Neuron (in vitro differentiated cells): ENCODE data around the gene NTRK3.
"Not testable (repeated sequence)": the region's sequence is repeated elsewhere in the genome, so short reads cannot be mapped to it uniquely, and the experiment has no call there.

Source experiments
- H2AFZ ChIP-seq: one replicate; pipeline ENCODE4 v1.6.1; 2013; ENCODE audit warnings: low read depth, mild to moderate bottlenecking, inconsistent platforms, low read length, moderate library complexity
- H3K27me3 ChIP-seq: one replicate; pipeline ENCODE4 v1.6.1; 2013; ENCODE audit warnings: low read length; ENCODE audit not compliant: insufficient read depth
- H3K36me3 ChIP-seq: one replicate; pipeline ENCODE4 v1.6.1; 2013; ENCODE audit warnings: low read length; ENCODE audit not compliant: insufficient read depth
- H3K4me1 ChIP-seq: one replicate; pipeline ENCODE4 v1.6.1; 2013; ENCODE audit warnings: low read length; ENCODE audit not compliant: insufficient read depth
- H3K4me3 ChIP-seq: 2 replicates; pipeline ENCODE4 v1.5.1; 2013; ENCODE audit warnings: mild to moderate bottlenecking, low read length, moderate library complexity
- H3K9me3 ChIP-seq: one replicate; pipeline ENCODE4 v1.6.1; 2013; ENCODE audit warnings: low read length

The NTRK3 gene

GRCh38 chr15:87848012-87848411 lies 408.5 kb downstream of the NTRK3 start:
- Histone ChIP-seq H3K27me3 (no peaks in the 10 kb centered on the region), H3K9me3 (no peaks in the 10 kb centered on the region), H3K36me3 (no peaks in the 10 kb centered on the region), H2AFZ (no peak overlapping the region), H3K4me1 (no peaks in the 10 kb centered on the region), H3K4me3 (no peak overlapping the region)

GRCh38 chr15:87846746-87847145 lies 409.8 kb downstream of the NTRK3 start:
- H3K4me1 ChIP-seq: no peaks in the 10 kb centered on the region
- H3K9me3 ChIP-seq: no peaks in the 10 kb centered on the region
- no peaks in the 10 kb centered on the region for H3K36me3 ChIP-seq
- no peak overlapping the region for H2AFZ ChIP-seq
- no peaks in the 10 kb centered on the region for H3K27me3 ChIP-seq
- H3K4me3 ChIP-seq: no peak overlapping the region

- Histone ChIP-seq H3K4me3 (no peak overlapping the region), H3K9me3 (no peaks in the 10 kb centered on the region), H3K36me3 (no peaks in the 10 kb centered on the region), H3K27me3 (no peaks in the 10 kb centered on the region), H3K4me1 (no peaks in the 10 kb centered on the region), H2AFZ (no peak overlapping the region)
Measured at GRCh38 chr15:87843312-87843711, 413.2 kb downstream of the NTRK3 start.

- H3K27me3 ChIP-seq: no peaks in the 10 kb centered on the region
- H3K36me3 ChIP-seq: no peaks in the 10 kb centered on the region
- no peak overlapping the region for H3K4me3 ChIP-seq
- no peaks in the 10 kb centered on the region for H3K9me3 ChIP-seq
- no peak overlapping the region for H2AFZ ChIP-seq
- no peaks in the 10 kb centered on the region for H3K4me1 ChIP-seq
Measured at GRCh38 chr15:87841426-87841998, 415.0 kb downstream of the NTRK3 start.

GRCh38 chr15:87835830-87836229 lies 420.7 kb downstream of the NTRK3 start:
- H3K27me3 ChIP-seq, H3K4me3 ChIP-seq, H3K36me3 ChIP-seq, H3K9me3 ChIP-seq, H2AFZ ChIP-seq, H3K4me1 ChIP-seq: not testable (repeated sequence)

- H3K27me3 ChIP-seq, H3K36me3 ChIP-seq, H2AFZ ChIP-seq, H3K4me1 ChIP-seq, H3K9me3 ChIP-seq, H3K4me3 ChIP-seq: not testable (repeated sequence)
Measured at GRCh38 chr15:87833333-87833732, 423.2 kb downstream of the NTRK3 start.

- Histone ChIP-seq H3K27me3 (no peaks in the 10 kb centered on the region), H3K4me3 (no peak overlapping the region), H3K9me3 (no peaks in the 10 kb centered on the region), H3K4me1 (no peaks in the 10 kb centered on the region), H2AFZ (no peak overlapping the region), H3K36me3 (no peaks in the 10 kb centered on the region)
Measured at GRCh38 chr15:87829332-87830050, 427.0 kb downstream of the NTRK3 start.

- Histone ChIP-seq H3K4me3 (no peak overlapping the region), H3K27me3 (no peaks in the 10 kb centered on the region), H2AFZ (no peak overlapping the region)
Measured at GRCh38 chr15:87828608-87829007, 427.9 kb downstream of the NTRK3 start.

GRCh38 chr15:87827131-87827530 lies 429.4 kb downstream of the NTRK3 start:
- Histone ChIP-seq H3K4me3 (no peak overlapping the region), H3K9me3 (no peaks in the 10 kb centered on the region), H2AFZ (no peak overlapping the region), H3K36me3 (no peaks in the 10 kb centered on the region), H3K27me3 (no peaks in the 10 kb centered on the region), H3K4me1 (no peaks in the 10 kb centered on the region)

More at GRCh38 chr15:87828608-87829007, 427.9 kb downstream of the NTRK3 start:
- no peaks in the 10 kb centered on the region for H3K36me3 ChIP-seq
- no peaks in the 10 kb centered on the region for H3K9me3 ChIP-seq
- no peaks in the 10 kb centered on the region for H3K4me1 ChIP-seq

- H3K36me3 ChIP-seq: no peaks in the 10 kb centered on the region
- no peaks in the 10 kb centered on the region for H3K9me3 ChIP-seq
- H2AFZ ChIP-seq: no peak overlapping the region
- H3K4me1 ChIP-seq: no peaks in the 10 kb centered on the region
- H3K4me3 ChIP-seq: no peak overlapping the region
- no peaks in the 10 kb centered on the region for H3K27me3 ChIP-seq
Measured at GRCh38 chr15:87826119-87826747, 430.3 kb downstream of the NTRK3 start.

GRCh38 chr15:87818756-87819155 lies 437.8 kb downstream of the NTRK3 start:
- Histone ChIP-seq H3K27me3 (no peaks in the 10 kb centered on the region), H2AFZ (no peak overlapping the region), H3K4me3 (no peak overlapping the region), H3K9me3 (no peaks in the 10 kb centered on the region), H3K4me1 (no peaks in the 10 kb centered on the region), H3K36me3 (no peaks in the 10 kb centered on the region)

GRCh38 chr15:87817553-87817952 lies 439.0 kb downstream of the NTRK3 start:
- Histone ChIP-seq H3K36me3 (no peaks in the 10 kb centered on the region), H2AFZ (no peak overlapping the region), H3K27me3 (no peaks in the 10 kb centered on the region), H3K9me3 (no peaks in the 10 kb centered on the region), H3K4me1 (no peaks in the 10 kb centered on the region), H3K4me3 (no peak overlapping the region)

- Histone ChIP-seq H3K4me1 (no peaks in the 10 kb centered on the region), H3K36me3 (no peaks in the 10 kb centered on the region), H3K27me3 (no peaks in the 10 kb centered on the region), H3K4me3 (no peak overlapping the region), H2AFZ (no peak overlapping the region), H3K9me3 (no peaks in the 10 kb centered on the region)
Measured at GRCh38 chr15:87816811-87817210, 439.7 kb downstream of the NTRK3 start.
